MCF 10A (cell line): ENCODE results near the gene TBC1D10B. TPM values are rescaled to one million over a fixed set of nuclear protein-coding genes. Genes with fewer than 3 reads are reported as not detected.
"Not testable (repeated sequence)": the region's sequence is repeated elsewhere in the genome, so short reads cannot be mapped to it uniquely, and the experiment has no call there.

ENCODE experiments used
- BruUV-seq: library from RNA; stranded (reverse); fragments of 400-500 nt; replicated peaks from 2 replicates; lab custom pipeline; 2021; lab: Mats Ljungman, UMichigan
- CTCF ChIA-PET: fragments of 300-600 bp; sonication (Branson Sonifier 250); formaldehyde crosslinking; extraction: SDS; loops from one replicate; lab custom pipeline; 2021; ENCODE audit warnings: antibody characterized with exemption, inconsistent platforms; lab: Yijun Ruan, JAX
- POLR2A ChIA-PET: fragments of 300-600, 350-650 bp; sonication (Branson Sonifier 250); formaldehyde crosslinking; extraction: SDS; loops from one replicate; lab custom pipeline; 2020; ENCODE audit warnings: antibody characterized with exemption, inconsistent platforms; lab: Yijun Ruan, JAX
- DNase-seq: peaks from one replicate; pipeline ENCODE4 v3.0.0-alpha.2; 2018; ENCODE audit not compliant: unreplicated experiment
- H3K27ac Mint-ChIP-seq: one replicate; pipeline ENCODE4 v1.8.0; 2022; ENCODE audit warnings: mild to moderate bottlenecking, low read depth, mixed read lengths; ENCODE audit not compliant: unreplicated experiment
- H3K27me3 Mint-ChIP-seq: one replicate; pipeline ENCODE4 v1.8.0; 2022; ENCODE audit warnings: mixed read lengths; ENCODE audit not compliant: insufficient read depth, unreplicated experiment
- H3K36me3 Mint-ChIP-seq: one replicate; pipeline ENCODE4 v1.8.0; 2022; ENCODE audit warnings: mild to moderate bottlenecking, moderate library complexity, mixed read lengths; ENCODE audit not compliant: insufficient read depth, unreplicated experiment
- H3K4me1 Mint-ChIP-seq: one replicate; pipeline ENCODE4 v1.8.0; 2022; ENCODE audit warnings: mixed read lengths; ENCODE audit not compliant: insufficient read depth, unreplicated experiment
- H3K4me3 Mint-ChIP-seq: one replicate; pipeline ENCODE4 v1.8.0; 2022; ENCODE audit warnings: mild to moderate bottlenecking, moderate library complexity, mixed read lengths; ENCODE audit not compliant: unreplicated experiment
- H3K9me3 Mint-ChIP-seq: one replicate; pipeline ENCODE4 v1.8.0; 2022; ENCODE audit warnings: mixed read lengths; ENCODE audit not compliant: unreplicated experiment
- CTCF ChIP-seq: fragments of 200-600 bp; IDR thresholded peaks from one replicate; pipeline ENCODE4 v1.8.0; 2022; ENCODE audit warnings: antibody characterized with exemption, mild to moderate bottlenecking; ENCODE audit not compliant: unreplicated experiment
- intact Hi-C: fragments of 100-400 bp; cut with micrococcal nuclease; formaldehyde crosslinking; loops from 2 replicates; pipeline ENCODE4 v1.14.1; 2022
- total RNA-seq: library from RNA; stranded (reverse); gene quantifications from 2 replicates; pipeline ENCODE4 v1.2.3, GENCODE V29; 2022

The TBC1D10B gene
- total RNA-seq, 1 experiment from 2014 or later, result 48.0 TPM

DNA sequence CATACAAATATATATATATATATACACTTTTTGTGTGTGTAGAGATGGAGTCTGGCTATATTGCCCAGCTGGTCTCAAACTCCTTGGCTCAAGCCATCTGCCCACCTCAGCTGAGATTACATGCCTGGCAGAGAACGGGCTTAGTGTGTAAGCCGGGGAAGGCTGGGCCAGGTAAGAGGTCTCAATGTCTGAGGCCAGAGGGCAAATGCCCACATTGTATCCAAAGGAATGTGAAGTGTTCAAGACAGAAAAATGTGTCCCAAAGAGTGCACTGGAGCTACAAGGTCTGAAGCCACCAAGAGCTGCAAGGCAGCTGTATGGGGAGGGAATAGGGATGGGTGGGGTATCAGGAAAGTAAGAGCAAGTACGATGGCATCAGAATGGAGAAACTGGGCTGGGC is 24.0 kb downstream of the TBC1D10B start:
- ChIA-PET POLR2A (interaction anchor here (0.8 to 3.0 kb wide), 3 partner anchors 8 to 24 kb away, joined by 4 to 12 read pairs (median 4); partner anchors contain the start of genes CD2BP2 and TBC1D10B), CTCF (no interaction called here)
- no TSS peak for BruUV-seq

DNA sequence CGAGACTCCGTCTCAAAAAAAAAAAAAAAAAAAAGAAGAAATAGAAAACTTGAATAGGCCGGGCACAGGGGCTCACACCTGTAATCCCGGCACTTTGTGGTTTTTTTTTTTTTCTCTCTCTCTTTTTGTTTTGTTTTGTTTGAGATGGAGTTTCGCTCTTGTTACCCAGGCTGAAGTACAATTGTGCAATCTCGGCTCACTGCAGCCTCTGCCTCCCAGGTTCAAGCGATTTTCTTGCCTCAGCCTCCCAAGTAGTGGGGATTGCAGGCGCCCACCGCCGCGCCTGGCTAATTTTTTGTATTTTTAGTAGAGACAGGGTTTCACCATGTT is 26.8 kb downstream of the TBC1D10B start:
- H3K4me3 Mint-ChIP-seq, DNase-seq, H3K27me3 Mint-ChIP-seq, H3K27ac Mint-ChIP-seq, H3K36me3 Mint-ChIP-seq, H3K9me3 Mint-ChIP-seq, POLR2A ChIA-PET, BruUV-seq, H3K4me1 Mint-ChIP-seq, CTCF ChIA-PET, intact Hi-C loops: not testable (repeated sequence)

More for the DNA sequence above, 24.0 kb downstream of the TBC1D10B start:
- Mint-ChIP-seq H3K36me3 (peaks cover 12% of the 10 kb centered on the region), H3K27ac (no peak overlapping the region), H3K4me3 (no peak overlapping the region), H3K9me3 (no peaks in the 10 kb centered on the region), H3K27me3 (no peaks in the 10 kb centered on the region), H3K4me1 (no peaks in the 10 kb centered on the region)
- intact Hi-C loops, result no loop called here
- no peak for TF ChIP-seq CTCF
- DNase-seq, result no peak

DNA sequence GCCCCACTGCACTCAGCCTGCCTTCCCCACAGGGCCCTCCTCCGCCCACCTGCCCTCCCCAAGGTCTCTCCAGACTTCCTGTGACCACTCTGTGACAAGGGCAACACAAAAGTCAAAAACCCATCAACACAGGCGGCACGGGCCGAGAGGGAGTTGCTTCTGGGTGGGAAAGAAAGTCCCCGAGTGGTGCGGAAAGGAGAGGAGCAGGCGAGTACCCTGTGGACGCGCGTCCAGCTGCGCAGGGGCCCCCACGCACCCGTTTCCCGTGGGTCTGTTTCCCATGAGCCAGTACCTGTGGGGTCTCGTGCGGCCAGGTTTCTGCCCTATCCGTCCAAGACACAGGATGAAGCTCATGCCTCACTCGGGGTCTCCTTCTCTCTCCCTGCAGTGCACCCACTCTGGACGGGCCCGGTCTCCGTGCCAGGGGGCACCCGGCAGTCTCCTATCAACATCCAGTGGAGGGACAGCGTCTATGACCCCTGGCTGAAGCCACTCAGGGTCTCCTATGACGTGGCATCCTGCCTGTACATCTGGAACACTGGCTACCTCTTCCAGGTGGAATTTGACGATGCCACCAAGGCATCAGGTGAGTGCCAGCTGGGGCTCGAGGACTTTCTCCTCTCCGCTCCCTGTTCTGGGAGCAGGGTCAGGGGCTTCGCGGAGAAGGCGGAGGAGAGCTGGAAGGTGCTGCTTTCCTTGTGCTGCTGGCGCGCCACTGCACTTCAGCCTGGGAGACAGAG is 27.4 kb downstream of the TBC1D10B start:
- H3K4me1 Mint-ChIP-seq, result no peaks in the 10 kb centered on the region
- no TSS peak for BruUV-seq
- H3K27ac Mint-ChIP-seq, result no peak overlapping the region
- H3K4me3 Mint-ChIP-seq, result no peak overlapping the region
- no peaks in the 10 kb centered on the region for H3K27me3 Mint-ChIP-seq
- intact Hi-C loops, result no loop called here
- no peaks in the 10 kb centered on the region for H3K9me3 Mint-ChIP-seq
- no peaks in the 10 kb centered on the region for H3K36me3 Mint-ChIP-seq
- POLR2A ChIA-PET, result no interaction called here
- DNase-seq, result no peak
- CTCF ChIA-PET, result no interaction called here
- TF ChIP-seq CTCF, result no peak

GRCh38 chr16:30341971-30342370 is 28.3 kb downstream of the TBC1D10B start:
- H3K4me1 Mint-ChIP-seq, H3K36me3 Mint-ChIP-seq, DNase-seq, H3K9me3 Mint-ChIP-seq, H3K27ac Mint-ChIP-seq, intact Hi-C loops, H3K27me3 Mint-ChIP-seq, H3K4me3 Mint-ChIP-seq, BruUV-seq: not testable (repeated sequence)
- ChIA-PET POLR2A (interaction anchor here (0.7 kb wide), 1 partner anchor 148 kb away, joined by 3 read pairs; no protein-coding TSS in a partner anchor), CTCF (interaction anchor here (0.7 kb wide), 1 partner anchor 676 kb away, joined by 3 read pairs; no protein-coding TSS in a partner anchor)

DNA sequence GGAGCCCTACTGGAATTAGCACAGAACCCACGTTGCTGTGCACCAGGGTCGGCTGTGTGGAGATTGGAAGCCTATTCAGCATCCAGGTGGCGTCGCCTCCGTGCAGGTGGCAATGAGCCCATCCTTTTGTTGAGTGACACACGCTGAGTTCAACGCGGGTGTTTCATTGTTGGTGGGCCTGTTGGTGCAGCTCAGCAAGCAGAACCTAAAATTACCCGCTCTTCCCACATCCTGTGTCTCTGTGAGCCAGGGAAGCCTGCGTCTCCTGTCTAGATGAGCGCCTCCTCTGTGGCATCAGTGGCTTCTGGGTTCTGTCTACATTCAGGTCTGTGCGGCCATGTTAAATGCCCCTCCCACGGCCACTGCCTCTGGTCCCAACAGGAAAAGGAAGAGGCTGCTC is 29.7 kb downstream of the TBC1D10B start:
- ChIA-PET CTCF (no interaction called here), POLR2A (no interaction called here)
- H3K27ac Mint-ChIP-seq, result no peak overlapping the region
- no peaks in the 10 kb centered on the region for H3K36me3 Mint-ChIP-seq
- no peak for DNase-seq
- BruUV-seq, result no TSS peak
- H3K4me1 Mint-ChIP-seq, result peaks cover 6% of the 10 kb centered on the region
- no peak overlapping the region for H3K4me3 Mint-ChIP-seq
- H3K9me3 Mint-ChIP-seq, result no peaks in the 10 kb centered on the region
- intact Hi-C loops, result no loop called here
- TF ChIP-seq CTCF, result no peak
- no peaks in the 10 kb centered on the region for H3K27me3 Mint-ChIP-seq

DNA sequence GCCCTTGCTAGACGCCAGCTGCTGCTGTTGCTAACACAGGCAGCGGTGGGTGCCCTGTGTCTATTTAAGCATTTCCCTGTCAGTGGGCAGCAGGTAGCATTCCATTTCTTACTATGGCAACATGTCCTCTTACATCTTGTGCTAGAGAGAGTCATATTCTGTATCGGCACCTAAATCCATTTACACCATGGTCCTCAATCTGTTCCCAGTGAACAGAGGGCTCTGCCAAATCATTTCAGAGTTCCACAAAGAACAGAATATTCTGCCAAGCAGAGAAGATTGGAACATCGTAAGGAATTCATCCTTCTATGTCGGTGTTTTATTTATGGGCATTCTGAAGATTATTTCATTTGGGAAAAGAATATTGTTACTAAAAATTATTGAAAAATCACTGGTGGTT is 31.6 kb downstream of the TBC1D10B start:
- CTCF ChIA-PET, H3K36me3 Mint-ChIP-seq, DNase-seq, BruUV-seq, H3K4me3 Mint-ChIP-seq, H3K27ac Mint-ChIP-seq, H3K27me3 Mint-ChIP-seq, H3K9me3 Mint-ChIP-seq, H3K4me1 Mint-ChIP-seq, intact Hi-C loops: not testable (repeated sequence)
- POLR2A ChIA-PET, result interaction anchor here (0.7 kb wide), 1 partner anchor 769 kb away, joined by 3 read pairs; no protein-coding TSS in a partner anchor

- POLR2A ChIA-PET, result interaction anchor here (0.7 kb wide), 1 partner anchor 770 kb away, joined by 3 read pairs; no protein-coding TSS in a partner anchor
- H3K27ac Mint-ChIP-seq, H3K36me3 Mint-ChIP-seq, H3K9me3 Mint-ChIP-seq, H3K4me3 Mint-ChIP-seq, H3K4me1 Mint-ChIP-seq, intact Hi-C loops, DNase-seq, H3K27me3 Mint-ChIP-seq, CTCF ChIA-PET, BruUV-seq: not testable (repeated sequence)
These were observed 32.3 kb downstream of the TBC1D10B start for GRCh38 chr16:30337964-30338357.
